HG03342 (cell line): ENCODE measurements around the gene SH2D4B.

Experiments
- ATAC-seq: cut with Tn5 transposase; IDR thresholded peaks from one replicate; pipeline ENCODE4 v1.9.1; 2021; ENCODE audit warnings: mild to moderate bottlenecking, moderate library complexity; ENCODE audit not compliant: unreplicated experiment

The SH2D4B gene

GRCh38 chr10:80585812-80586211 lies 48.1 kb downstream of the SH2D4B start:
- ATAC-seq, result no peak

GRCh38 chr10:80588546-80588945 lies 50.8 kb downstream of the SH2D4B start:
- no peak for ATAC-seq

GRCh38 chr10:80589726-80590373 lies 52.1 kb downstream of the SH2D4B start:
- peak; percentile 93 for ATAC-seq

- ATAC-seq, result no peak
These were observed 53.0 kb downstream of the SH2D4B start for GRCh38 chr10:80590585-80591125.

GRCh38 chr10:80596391-80597257 lies 58.9 kb downstream of the SH2D4B start:
- ATAC-seq, result no peak

- peak; percentile 48 for ATAC-seq
These were observed 60.5 kb downstream of the SH2D4B start for GRCh38 chr10:80598084-80598798.

- ATAC-seq, result peak; percentile 1
These were observed 61.2 kb downstream of the SH2D4B start for GRCh38 chr10:80598951-80599350.

GRCh38 chr10:80599424-80599847 lies 61.7 kb downstream of the SH2D4B start:
- ATAC-seq, result peak; percentile 87

- ATAC-seq, result no peak
These were observed 62.6 kb downstream of the SH2D4B start for GRCh38 chr10:80600256-80600655.

- no peak for ATAC-seq
These were observed 65.2 kb downstream of the SH2D4B start for GRCh38 chr10:80602881-80603280.

- ATAC-seq, result no peak
These were observed 65.8 kb downstream of the SH2D4B start for GRCh38 chr10:80603516-80603915.

- ATAC-seq, result no peak
These were observed 71.0 kb downstream of the SH2D4B start for GRCh38 chr10:80608706-80609105.

GRCh38 chr10:80609331-80609730 lies 71.6 kb downstream of the SH2D4B start:
- ATAC-seq, result no peak

- ATAC-seq, result no peak
These were observed 73.9 kb downstream of the SH2D4B start for GRCh38 chr10:80611481-80612185.

- no peak for ATAC-seq
These were observed 74.6 kb downstream of the SH2D4B start for GRCh38 chr10:80612261-80612660.

- ATAC-seq, result no peak
These were observed 75.9 kb downstream of the SH2D4B start for GRCh38 chr10:80613466-80614170.

GRCh38 chr10:80614576-80615416 lies 77.1 kb downstream of the SH2D4B start:
- ATAC-seq, result no peak

- ATAC-seq, result no peak
These were observed 80.1 kb downstream of the SH2D4B start for GRCh38 chr10:80617807-80618206.

GRCh38 chr10:80619036-80619435 lies 81.3 kb downstream of the SH2D4B start:
- no peak for ATAC-seq
